HepG2 (cell line): ENCODE data around the gene SLC12A5. TPM values are rescaled to one million over a fixed set of nuclear protein-coding genes. Genes with fewer than 3 reads are reported as not detected.

Experiments used
- EZH2 ChIP-seq: conservative IDR thresholded peaks from 2 replicates; pipeline ENCODE4 v1.6.1; 2012; ENCODE audit warnings: mild to moderate bottlenecking, low read depth, low read length, moderate library complexity
- FOXO1 ChIP-seq: sonication (generic); formaldehyde crosslinking; IDR thresholded peaks from 2 replicates; pipeline ENCODE4 v1.4.0; 2020; ENCODE audit warnings: missing genetic modification reagents
- FOXO4 ChIP-seq: sonication (generic); formaldehyde crosslinking; conservative IDR thresholded peaks from 2 replicates; pipeline ENCODE4 v1.8.1; 2023; ENCODE audit warnings: missing genetic modification reagents
- HOXA7 ChIP-seq: sonication (generic); formaldehyde crosslinking; IDR thresholded peaks from 2 replicates; pipeline ENCODE4 v1.8.1; 2022; ENCODE audit warnings: mild to moderate bottlenecking, missing genetic modification reagents, moderate library complexity
- IRF2 ChIP-seq: IDR thresholded peaks from 2 replicates; pipeline ENCODE4 v1.6.1; 2018; ENCODE audit warnings: missing genetic modification reagents, missing compliant biosample characterization
- LBX2 ChIP-seq: sonication (generic); formaldehyde crosslinking; IDR thresholded peaks from 2 replicates; pipeline ENCODE4 v1.5.0; 2020; ENCODE audit warnings: missing genetic modification reagents, mild to moderate bottlenecking, borderline replicate concordance
- MED13 ChIP-seq: sonication (generic); formaldehyde crosslinking; IDR thresholded peaks from 2 replicates; pipeline ENCODE4 v1.5.0; 2020; ENCODE audit warnings: missing genetic modification reagents
- MZF1 ChIP-seq: sonication (generic); formaldehyde crosslinking; IDR thresholded peaks from 2 replicates; pipeline ENCODE4 v1.8.1; 2023; ENCODE audit warnings: mild to moderate bottlenecking, missing genetic modification reagents, borderline replicate concordance
- PPARG ChIP-seq: conservative IDR thresholded peaks from 2 replicates; pipeline ENCODE4 v1.6.1; 2016; ENCODE audit warnings: missing biosample characterization, missing genetic modification reagents
- PRDM15 ChIP-seq: sonication (generic); formaldehyde crosslinking; IDR thresholded peaks from 2 replicates; pipeline ENCODE4 v1.4.0; 2020; ENCODE audit warnings: missing genetic modification reagents
- REL ChIP-seq: sonication (generic); formaldehyde crosslinking; conservative IDR thresholded peaks from 2 replicates; pipeline ENCODE4 v1.8.0; 2022; ENCODE audit warnings: mild to moderate bottlenecking, missing genetic modification reagents, moderate library complexity
- SAP130 ChIP-seq: IDR thresholded peaks from 2 replicates; pipeline ENCODE4 v1.6.1; 2016; ENCODE audit warnings: low read depth
- ZKSCAN5 ChIP-seq: sonication (generic); formaldehyde crosslinking; IDR thresholded peaks from 2 replicates; pipeline ENCODE4 v1.5.1; 2020; ENCODE audit warnings: mild to moderate bottlenecking, missing genetic modification reagents
- ZNF234 ChIP-seq: sonication (generic); formaldehyde crosslinking; conservative IDR thresholded peaks from 2 replicates; pipeline ENCODE4 v1.5.1; 2020; ENCODE audit warnings: mild to moderate bottlenecking, missing genetic modification reagents
- ZNF280B ChIP-seq: sonication (generic); formaldehyde crosslinking; IDR thresholded peaks from 2 replicates; pipeline ENCODE4 v1.5.0; 2020; ENCODE audit warnings: missing genetic modification reagents, mild to moderate bottlenecking, borderline replicate concordance
- ZNF281 ChIP-seq: sonication (generic); formaldehyde crosslinking; IDR thresholded peaks from 2 replicates; pipeline ENCODE4 v1.4.0; 2020; ENCODE audit warnings: missing genetic modification reagents, borderline replicate concordance
- ZNF292 ChIP-seq: sonication (generic); formaldehyde crosslinking; IDR thresholded peaks from 2 replicates; pipeline ENCODE4 v1.8.1; 2022; ENCODE audit warnings: mild to moderate bottlenecking, low read depth, missing genetic modification reagents, borderline replicate concordance
- ZNF34 ChIP-seq: sonication (generic); formaldehyde crosslinking; IDR thresholded peaks from 2 replicates; pipeline ENCODE4 v1.4.0; 2020; ENCODE audit warnings: mild to moderate bottlenecking, missing genetic modification reagents, borderline replicate concordance
- ZNF564 ChIP-seq: sonication (generic); formaldehyde crosslinking; IDR thresholded peaks from 2 replicates; pipeline ENCODE4 v1.8.1; 2023; ENCODE audit warnings: mild to moderate bottlenecking, missing genetic modification reagents
- ZNF614 ChIP-seq: IDR thresholded peaks from 2 replicates; pipeline ENCODE4 v1.6.1; 2018; ENCODE audit warnings: missing biosample characterization, missing genetic modification reagents, inconsistent platforms, borderline replicate concordance
- ZNF777 ChIP-seq: sonication (generic); formaldehyde crosslinking; IDR thresholded peaks from 2 replicates; pipeline ENCODE4 v1.4.0; 2020; ENCODE audit warnings: missing genetic modification reagents
- ZNF83 ChIP-seq: sonication (generic); formaldehyde crosslinking; IDR thresholded peaks from 2 replicates; pipeline ENCODE4 v1.4.0; 2020; ENCODE audit warnings: missing genetic modification reagents, mild to moderate bottlenecking, borderline replicate concordance
- polyA plus RNA-seq, 8 experiments: library from polyadenylated mRNA; depleted of rRNA in 3 of 8; stranded (reverse) in 7 of 8; unstranded in 1 of 8; fragments of >200 nt; fragmentation: Illumina TruSeq in 4 of 8; extraction: Trizol in 4 of 8; gene quantifications; 2 replicates each; pipeline versions ENCODE4 v1.2.1 to v1.2.3, GENCODE V29; 2011 to 2016; ENCODE audit warnings: low read depth in 4 of 8, missing spikeins in 1 of 8, mixed read lengths in 1 of 8; ENCODE audit not compliant: insufficient read depth in 1 of 8
- total RNA-seq, 5 experiments: library from RNA; depleted of rRNA; stranded (reverse); fragments of >200 nt; fragmentation: Illumina TruSeq; extraction: Trizol; gene quantifications; 2 replicates each; pipeline ENCODE4 v1.2.3, GENCODE V29; 2016; ENCODE audit warnings: low read depth in 1 of 5

SLC12A5 gene
- total and polyA plus RNA-seq, 2 of the 13 experiments (the other 11 are each of a cell fraction or from before 2014, with no cell fraction given), result 4.3 to 5.4 TPM

- TF ChIP-seq PRDM15 (CRISPR knock-in tag) (no peak), ZNF564 (CRISPR knock-in tag) (no peak), LBX2 (no peak; the same call in 1 of the 2 replicates), FOXO1 (CRISPR knock-in tag) (no peak), MED13 (no peak), ZNF280B (CRISPR knock-in tag) (0 out of 2 replicates have a peak, but pooled peaks have one; percentile 90), EZH2 (no peak), ZNF83 (CRISPR knock-in tag) (no peak; the same call in 1 of the 2 replicates), FOXO4 (CRISPR knock-in tag) (0 out of 2 replicates have a peak, but pooled peaks have one; percentile 73), ZNF292 (CRISPR knock-in tag) (peak; percentile 71; the same call in 1 of the 2 replicates), HOXA7 (no peak), ZNF234 (no peak), ZNF281 (CRISPR knock-in tag) (no peak), IRF2 (CRISPR knock-in tag) (no peak), ZNF777 (no peak), REL (no peak), ZKSCAN5 (CRISPR knock-in tag) (0 out of 2 replicates have a peak, but pooled peaks have one; percentile 49), ZNF614 (CRISPR knock-in tag) (0 out of 2 replicates have a peak, but pooled peaks have one; percentile 6), PPARG (CRISPR knock-in tag) (no peak), MZF1 (CRISPR knock-in tag) (peak; percentile 95; the same call in 1 of the 2 replicates), ZNF34 (CRISPR knock-in tag) (no peak), SAP130 (no peak)
Measured at GRCh38 chr20:46089167-46089416, 60.1 kb downstream of the SLC12A5 start (continued).
